HG02840 (cell line): Measurements from ENCODE around the gene CD151.

Experiments used
- ATAC-seq: cut with Tn5 transposase; IDR thresholded peaks from one replicate; pipeline ENCODE4 v1.9.1; 2021; ENCODE audit warnings: mild to moderate bottlenecking, moderate library complexity, moderate number of reproducible peaks; ENCODE audit not compliant: unreplicated experiment, low FRiP score

Gene CD151

DNA sequence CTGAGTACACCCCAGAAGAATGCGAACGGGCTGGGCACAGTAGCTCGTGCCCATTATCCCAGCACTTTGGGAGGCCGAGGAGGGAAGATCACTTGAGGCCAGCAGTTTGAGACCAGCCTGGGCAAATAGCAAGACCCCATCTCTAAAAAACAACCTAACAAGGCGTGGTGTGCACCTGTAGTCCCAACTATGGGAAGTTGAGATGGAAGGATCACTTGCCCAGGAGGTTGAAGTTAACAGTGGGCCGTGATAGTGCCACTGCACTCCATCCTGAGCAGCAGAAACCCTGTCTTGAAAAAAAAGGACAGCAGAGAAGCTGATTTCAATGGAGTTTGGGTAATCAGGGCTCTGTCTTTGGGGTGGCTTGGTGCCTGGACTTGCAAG is 19.7 kb upstream of the CD151 start:
- ATAC-seq, result no peak

DNA sequence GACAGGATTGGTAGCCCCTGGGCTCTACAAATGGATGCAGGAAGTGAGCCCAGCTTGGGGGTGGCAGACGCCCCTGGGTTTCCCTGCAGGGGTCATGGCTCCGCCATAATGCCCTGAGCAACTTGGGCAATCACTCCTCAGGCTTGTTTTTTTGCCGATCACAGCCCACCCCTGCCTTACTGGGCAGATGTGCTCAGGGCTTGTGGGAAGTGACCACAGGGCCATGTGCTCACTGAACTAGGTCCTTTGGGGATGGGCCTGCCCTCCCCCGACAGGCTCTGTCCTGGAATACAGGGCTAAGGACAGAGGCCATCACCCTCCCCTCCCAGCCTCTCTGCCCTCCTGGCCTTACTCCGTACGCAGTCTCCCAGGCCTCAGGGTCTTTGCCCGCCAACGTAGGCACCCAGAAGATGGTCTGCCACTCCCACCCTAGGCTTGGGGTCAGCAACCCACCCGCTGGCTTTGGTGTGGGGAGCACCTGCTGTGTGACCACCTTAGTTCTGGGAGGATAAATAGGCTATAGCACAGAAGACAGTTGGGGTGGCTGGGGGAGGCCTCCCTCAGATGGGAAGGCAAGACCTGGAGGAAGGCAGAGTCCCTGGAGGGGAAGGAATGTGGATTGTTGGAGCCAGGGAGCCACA is 19.2 kb upstream of the CD151 start:
- no peak for ATAC-seq

DNA sequence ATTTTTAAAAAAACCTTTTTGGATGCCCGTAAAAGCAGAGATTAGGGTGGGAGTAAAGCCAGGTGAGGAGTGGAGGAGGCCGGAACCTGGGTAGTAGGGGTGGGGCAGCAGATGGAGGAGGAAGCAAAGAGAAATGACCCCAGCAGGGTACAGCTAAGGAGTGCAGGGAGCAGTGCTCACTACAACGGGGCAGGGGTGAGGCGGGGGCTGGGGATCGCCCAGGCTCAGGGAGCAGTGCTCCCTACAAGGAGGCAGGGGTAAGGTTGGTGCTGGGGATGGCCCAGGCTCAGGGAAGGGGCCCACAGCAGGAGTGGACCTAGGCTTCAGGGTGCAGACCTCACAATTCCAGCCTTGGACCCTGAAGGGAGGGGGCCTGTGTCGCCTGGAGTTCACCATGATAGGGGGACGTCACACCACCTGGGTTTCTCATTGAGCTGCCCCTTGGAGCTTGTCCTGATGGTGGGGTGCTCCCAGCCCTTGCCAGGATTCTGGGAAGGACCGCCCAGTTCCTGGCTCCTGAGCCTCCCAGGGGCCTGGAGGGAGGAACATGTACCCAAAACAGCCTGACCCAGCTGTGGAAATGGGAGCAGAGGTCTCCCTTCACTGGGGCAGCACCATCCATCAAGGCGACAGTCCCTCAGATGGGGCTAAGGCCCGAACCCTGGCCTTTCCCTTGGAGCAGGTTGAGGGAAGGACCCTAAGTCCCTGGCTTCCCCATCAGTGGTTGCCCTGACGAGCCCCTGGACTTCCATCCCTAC is 16.9 kb upstream of the CD151 start:
- no peak for ATAC-seq

DNA sequence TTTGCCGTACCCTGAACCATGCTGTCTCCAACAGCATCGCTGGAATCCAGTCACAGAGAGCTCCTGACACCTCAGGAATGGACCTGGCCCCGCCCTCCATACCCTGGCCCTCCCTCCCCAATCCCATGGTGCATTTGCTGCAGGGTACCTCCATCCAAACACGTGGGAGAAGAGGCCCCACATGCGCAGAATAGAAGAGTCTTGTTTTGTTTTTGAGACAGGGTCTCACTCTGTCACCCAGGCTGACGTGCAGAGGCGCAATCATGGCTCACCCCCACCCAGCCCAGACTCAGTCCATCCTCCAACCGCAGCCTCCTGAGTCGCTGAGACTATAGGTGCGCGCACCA is 16.3 kb upstream of the CD151 start:
- no peak for ATAC-seq

DNA sequence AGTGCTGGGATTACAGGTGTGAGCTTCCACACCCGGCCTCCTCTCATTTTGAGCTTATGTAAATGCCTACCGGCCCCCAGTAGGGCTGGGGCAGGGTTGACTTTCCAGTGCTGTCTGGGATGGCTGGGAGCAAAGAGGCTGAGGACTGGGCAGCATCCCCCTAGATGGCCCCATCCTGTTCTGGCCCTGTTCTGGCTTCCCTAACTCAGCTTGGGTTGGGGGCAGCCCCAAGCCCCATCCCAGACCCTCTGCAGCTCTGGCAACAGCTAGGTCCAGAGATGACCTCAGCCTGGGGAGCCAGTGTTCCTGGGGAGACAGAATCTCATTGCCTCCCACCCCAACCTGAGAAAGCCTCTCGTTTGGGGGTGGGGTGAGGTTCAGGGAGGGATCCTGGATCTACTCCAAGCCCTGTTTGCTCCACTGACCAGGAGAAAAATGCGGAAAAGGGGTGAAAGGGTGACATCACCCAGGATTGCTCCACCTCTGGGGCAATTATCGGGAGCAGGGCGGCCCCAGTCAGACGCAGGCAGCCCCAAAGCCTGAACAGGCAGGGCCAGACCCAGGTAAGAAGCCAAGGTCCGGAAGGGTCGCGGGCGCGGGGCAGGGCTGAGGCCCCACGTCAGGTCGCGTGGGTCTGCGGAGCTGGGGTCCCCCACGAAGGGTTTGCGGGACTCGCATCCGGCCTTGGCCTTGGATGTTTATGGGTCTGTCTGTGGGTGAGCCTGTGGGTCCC is 14.2 kb upstream of the CD151 start, which contains the start of gene PNPLA2:
Gene PNPLA2, plus strand, starts transcription at position 519 of the 733 bp plus-strand sequence. CDS start 805 bp downstream, outside the sequence.
- no peak for ATAC-seq

DNA sequence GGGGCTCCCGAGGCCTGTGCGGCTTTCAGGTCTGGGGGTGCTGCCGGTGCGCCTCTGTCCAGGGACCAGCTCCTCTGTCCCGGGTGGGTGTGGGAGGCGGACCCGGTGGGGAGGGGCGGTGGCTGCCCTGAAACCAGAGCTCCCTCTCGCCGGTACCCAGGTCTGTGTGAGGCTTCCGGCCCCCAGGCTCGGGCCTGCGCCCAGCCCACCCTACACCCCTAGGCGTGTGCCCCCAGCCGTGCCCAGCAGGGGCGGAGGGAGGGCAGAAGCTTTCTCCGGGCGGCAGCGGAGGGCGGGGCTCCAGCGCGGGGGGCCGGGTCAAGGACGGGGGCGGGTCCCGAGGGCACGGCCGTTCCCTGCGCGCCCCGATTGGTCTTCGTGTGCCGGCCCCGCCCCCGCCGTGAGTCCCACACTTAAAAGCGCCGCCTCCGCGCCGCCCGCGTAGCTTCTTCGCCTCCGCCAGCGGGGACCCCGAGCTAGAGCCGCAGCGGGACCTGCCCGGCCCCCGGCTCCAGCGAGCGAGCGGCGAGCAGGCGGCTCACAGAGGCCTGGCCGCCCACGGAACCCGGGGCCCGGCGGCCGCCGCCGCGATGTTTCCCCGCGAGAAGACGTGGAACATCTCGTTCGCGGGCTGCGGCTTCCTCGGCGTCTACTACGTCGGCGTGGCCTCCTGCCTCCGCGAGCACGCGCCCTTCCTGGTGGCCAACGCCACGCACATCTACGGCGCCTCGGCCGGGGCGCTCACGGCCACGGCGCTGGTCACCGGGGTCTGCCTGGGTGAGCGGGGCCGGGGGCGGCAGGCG is 13.4 kb upstream of the CD151 start:
- peak; percentile 62 for ATAC-seq

DNA sequence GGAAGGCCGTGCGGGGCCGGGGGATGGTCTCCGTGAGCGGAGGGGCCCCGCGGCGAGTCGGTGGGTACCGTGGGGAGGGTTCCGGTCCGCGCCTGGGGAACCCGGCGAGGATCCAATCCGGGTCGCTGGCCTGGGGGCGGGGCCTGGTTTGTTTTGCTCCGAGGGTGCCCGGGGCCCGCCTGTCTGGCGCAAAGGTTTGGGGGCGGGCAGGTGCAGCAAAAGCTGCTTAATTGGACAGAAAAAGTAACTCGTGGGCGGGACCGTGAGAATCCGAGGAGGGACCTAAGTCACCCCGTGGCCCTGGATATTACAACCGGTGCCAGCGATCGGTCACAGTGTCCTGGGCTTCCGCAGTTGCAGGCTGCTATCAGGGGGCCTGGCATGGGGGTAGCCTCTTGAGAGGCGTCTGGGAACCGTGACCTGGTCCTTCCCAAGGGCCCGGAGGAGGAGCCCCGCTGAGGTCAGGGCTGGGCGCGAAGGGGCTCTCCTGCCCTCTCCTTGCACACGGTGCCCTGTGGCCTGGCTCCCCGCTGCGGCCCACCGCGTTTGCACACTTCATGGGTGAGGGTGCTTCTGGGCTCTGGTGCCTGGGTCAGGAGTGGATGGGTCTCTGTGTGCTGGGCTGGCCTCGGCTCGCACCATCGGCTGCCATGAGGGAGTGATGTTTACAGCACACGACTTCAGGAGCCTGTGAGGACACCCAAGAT is 12.7 kb upstream of the CD151 start:
- peak; percentile 53 for ATAC-seq

DNA sequence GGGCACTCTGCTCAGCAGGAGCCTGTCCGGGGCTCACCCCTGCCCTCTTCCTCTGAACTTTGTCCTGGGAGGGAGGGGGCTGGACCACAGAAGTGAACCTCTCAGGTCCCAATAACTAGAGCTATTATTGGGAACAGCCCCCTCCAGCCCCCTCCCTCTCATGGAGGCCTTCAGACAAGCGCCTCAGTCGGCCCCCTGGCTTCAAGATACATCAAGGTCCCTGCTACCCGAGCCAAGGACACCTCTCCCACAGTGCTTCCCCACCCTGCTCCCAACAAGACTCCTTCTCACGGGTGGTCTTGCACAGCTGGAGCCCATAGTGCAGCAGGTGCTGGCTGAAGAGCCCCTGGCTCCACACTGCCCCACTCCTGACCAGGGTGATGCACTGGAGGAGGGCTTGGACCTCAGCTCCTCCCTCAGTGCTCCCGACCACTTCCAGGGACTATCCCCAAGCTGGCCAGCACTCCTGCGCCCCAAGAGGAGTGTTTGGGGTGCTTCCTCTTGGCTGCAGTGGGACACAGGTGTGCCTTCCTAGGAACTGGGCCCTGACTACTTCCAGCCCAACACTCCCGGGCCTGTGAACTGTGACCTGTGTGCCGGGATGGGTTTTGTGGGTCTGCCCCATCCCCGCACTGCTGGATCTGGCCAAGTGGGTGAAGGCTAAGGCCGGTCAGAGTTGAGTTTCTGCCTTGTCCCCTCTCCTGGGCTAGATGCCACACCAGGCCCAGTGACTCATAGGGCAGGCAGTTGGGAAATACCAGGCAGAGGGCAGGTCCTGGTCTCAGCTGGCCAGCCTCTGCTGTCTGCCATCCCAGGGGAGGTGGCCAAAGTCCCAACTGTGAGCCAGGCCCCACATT is 11.9 kb upstream of the CD151 start:
- ATAC-seq, result no peak

DNA sequence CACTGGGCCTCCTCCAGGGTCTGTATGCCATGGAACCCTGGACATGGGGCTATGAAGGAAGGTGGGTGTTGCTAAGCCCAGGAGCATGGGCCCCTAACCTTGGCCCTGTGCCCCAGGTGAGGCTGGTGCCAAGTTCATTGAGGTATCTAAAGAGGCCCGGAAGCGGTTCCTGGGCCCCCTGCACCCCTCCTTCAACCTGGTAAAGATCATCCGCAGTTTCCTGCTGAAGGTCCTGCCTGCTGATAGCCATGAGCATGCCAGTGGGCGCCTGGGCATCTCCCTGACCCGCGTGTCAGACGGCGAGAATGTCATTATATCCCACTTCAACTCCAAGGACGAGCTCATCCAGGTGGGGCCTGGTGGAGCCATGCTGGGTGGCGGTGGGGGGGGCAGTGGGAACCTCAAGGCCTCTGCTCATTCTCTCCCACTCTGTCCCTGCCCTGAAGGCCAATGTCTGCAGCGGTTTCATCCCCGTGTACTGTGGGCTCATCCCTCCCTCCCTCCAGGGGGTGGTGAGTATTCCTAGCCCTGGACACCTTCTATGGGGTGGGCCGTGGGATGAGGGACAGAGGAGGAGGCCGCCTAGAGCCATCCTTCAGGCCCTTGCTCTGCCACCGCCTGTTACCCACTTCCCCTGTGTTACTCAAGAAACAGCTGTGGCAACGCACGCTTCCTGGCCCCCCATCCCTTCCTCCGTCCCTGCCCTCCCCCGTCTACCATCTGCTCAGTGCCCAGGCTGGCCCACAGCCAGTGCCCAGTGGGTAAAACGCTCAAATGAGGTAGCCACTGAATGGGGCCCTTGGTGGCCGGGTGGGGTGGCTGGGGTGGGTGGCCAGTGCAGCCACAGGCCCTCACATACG is 11.0 kb upstream of the CD151 start:
- ATAC-seq, result no peak

DNA sequence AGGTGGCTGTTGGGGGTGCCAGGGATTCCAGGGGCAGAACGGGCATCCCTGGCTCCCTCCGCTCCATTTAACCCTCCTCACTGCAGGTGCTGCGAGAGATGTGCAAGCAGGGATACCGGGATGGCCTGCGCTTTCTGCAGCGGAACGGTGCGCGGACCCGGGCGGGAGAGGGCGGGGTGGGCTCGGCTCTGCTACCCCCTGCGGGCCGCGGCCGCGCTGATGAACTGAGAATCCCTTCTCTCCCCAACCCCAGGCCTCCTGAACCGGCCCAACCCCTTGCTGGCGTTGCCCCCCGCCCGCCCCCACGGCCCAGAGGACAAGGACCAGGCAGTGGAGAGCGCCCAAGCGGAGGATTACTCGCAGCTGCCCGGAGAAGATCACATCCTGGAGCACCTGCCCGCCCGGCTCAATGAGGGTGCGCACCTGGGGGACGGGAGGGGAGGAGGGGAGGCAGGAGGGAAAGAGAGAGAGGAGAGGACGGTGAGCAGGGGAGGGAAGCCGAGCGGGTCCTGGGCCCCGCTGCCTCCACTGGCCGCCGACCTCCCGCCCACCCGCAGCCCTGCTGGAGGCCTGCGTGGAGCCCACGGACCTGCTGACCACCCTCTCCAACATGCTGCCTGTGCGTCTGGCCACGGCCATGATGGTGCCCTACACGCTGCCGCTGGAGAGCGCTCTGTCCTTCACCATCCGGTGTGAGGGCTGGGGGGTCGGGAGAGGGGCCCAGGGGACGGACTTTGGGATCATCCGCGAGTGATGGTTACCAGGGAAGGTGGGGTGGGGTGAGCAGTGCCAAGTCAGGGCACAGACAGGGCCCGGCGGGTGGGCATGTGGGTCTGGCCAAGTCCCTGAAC is 9.1 kb upstream of the CD151 start:
- no peak for ATAC-seq

DNA sequence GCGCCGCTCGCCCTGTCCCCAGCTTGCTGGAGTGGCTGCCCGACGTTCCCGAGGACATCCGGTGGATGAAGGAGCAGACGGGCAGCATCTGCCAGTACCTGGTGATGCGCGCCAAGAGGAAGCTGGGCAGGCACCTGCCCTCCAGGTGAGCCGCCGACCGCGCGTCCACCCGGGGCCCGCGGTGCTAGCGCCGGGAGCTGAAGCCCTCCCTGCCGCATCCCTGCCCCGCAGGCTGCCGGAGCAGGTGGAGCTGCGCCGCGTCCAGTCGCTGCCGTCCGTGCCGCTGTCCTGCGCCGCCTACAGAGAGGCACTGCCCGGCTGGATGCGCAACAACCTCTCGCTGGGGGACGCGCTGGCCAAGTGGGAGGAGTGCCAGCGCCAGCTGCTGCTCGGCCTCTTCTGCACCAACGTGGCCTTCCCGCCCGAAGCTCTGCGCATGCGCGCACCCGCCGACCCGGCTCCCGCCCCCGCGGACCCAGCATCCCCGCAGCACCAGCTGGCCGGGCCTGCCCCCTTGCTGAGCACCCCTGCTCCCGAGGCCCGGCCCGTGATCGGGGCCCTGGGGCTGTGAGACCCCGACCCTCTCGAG is 8.4 kb upstream of the CD151 start:
- no peak for ATAC-seq

DNA sequence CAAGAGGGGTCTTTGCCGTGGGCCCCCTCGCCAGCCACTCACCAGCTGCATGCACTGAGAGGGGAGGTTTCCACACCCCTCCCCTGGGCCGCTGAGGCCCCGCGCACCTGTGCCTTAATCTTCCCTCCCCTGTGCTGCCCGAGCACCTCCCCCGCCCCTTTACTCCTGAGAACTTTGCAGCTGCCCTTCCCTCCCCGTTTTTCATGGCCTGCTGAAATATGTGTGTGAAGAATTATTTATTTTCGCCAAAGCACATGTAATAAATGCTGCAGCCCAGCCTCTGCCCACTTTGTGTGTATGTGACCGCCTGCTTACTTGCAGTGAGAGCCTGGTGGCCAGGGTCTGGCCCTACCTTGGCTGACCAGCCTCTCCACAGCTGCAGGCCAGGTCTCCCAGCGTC is 7.8 kb upstream of the CD151 start:
- ATAC-seq, result no peak

DNA sequence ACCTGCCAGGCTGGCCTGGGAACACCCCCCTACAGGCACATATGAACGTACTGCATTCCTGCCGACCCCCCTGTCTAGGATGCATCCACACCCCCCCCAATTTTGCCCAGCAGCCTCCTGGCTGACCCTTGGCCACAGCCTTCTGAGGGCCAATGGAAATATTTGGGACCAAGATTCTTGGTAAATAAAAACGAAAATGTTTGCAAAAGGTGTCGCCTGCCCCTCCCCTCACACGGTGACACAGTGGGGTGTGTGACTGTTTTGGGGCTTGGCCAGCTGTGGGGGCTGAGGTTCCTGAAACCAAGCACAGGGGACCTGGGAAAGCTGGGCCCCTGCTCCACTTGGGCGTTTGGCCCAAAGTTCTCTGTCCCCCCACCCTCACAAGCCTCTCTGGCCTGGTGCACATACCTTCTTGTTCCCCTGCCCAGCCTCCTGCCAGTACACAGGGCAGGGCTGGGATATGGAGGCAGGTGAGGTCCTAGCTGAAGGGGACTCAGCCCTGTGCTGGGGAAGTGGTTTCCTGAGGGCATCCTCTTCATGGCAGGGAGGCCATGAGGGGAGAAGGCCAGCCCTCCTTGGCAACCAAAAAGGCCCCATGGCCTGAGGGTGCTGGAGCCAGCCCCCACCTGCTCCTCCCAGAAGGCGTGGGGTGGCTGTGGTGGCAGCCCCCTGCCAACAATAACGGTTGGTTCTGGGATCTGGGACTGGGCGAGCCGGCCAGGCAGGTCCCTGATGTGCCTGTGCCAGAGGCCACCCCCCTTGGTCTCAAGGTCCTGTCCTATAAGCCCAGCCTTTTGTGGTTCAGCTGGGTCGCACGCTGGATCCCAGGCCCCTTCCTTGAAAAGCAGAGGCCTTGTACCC is 7.2 kb upstream of the CD151 start:
- ATAC-seq, result no peak

DNA sequence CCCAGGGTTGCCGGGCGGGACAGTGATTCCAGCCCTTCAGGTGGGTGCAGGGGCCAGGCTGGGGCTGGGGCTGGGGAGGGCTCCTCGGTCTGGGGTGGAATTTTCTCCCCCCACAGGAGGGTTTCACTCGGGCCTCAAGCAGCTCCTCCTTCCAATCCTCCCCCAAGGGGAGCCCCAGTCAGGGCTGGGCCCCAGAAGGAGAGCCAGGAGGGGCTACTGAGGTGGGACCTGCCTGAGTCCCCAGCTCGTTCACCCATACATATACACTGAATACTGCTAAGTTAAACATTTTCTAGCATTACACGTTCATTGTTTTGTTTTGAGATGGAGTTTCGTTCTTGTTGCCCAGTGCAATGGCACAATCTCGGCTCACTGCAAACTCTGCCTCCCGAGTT is 6.5 kb upstream of the CD151 start:
- no peak for ATAC-seq

DNA sequence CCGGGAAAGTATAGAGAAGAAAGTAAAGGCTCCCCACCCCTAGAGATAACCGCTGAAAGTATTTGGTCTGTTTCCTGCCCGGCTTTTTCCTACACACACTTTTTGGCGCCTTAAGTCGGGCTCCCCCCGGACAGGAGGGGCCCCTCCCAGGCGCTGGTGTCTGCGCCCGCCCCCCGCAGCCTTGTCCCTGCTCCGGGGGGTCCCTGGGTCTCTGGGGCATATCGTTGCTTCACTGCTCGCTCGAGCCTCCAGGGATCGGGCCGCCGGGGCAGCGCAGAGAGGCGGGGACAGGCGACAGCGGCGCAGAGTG is 6.0 kb upstream of the CD151 start:
- ATAC-seq, result no peak

DNA sequence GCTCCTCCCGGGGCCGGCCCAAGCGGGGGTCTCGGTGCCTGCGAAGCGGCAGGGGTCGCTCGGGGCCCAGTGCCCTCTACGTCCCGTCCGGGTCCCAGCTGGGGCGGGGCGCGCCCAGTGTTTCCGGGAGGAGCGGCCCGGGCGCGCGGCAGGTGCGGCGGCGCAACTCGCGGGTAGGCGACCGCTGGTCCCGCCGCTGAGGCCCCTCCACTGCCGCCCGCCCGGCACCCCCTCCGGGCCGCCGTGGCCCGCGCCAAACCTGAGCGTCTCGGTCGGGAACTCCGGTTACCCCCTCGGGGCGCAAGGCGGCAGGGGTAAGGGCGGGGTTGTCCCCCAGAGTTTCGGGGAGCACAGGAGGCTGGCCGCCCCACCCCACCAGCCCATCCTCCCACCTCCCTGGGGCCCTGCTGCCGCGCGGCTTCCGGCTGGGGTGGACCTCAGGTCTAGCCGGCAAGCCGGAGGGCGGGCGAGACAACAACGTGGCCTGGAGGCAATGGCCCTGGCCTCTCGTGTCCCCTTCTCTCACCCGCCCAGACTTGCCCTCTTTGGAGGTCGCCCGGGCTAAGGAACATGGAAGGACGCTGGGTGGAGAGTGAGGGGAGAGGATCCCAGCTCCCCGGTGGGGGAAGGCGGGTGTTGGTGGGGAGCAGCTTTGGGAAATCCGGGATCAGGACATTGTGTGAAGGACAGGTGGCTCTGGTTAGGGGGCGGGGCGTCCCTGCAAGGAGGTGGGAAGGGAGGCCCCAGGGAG is 5.4 kb upstream of the CD151 start:
- ATAC-seq, result no peak
